Endothelial cell (in vitro differentiated cells): Measurements from ENCODE around the gene KARS1. TPM values are rescaled to one million over a fixed set of nuclear protein-coding genes. Genes with fewer than 3 reads are reported as not detected.

Source experiments
- DNase-seq: peaks from one replicate; pipeline ENCODE4 v3.0.0; 2021; ENCODE audit warnings: low spot score
- H3K27ac Mint-ChIP-seq: one replicate; pipeline ENCODE4 v1.8.0; 2021; ENCODE audit warnings: mixed read lengths, inconsistent platforms; ENCODE audit not compliant: unreplicated experiment
- H3K27me3 Mint-ChIP-seq: one replicate; pipeline ENCODE4 v1.8.0; 2021; ENCODE audit warnings: mild to moderate bottlenecking, moderate library complexity, mixed read lengths, inconsistent platforms; ENCODE audit not compliant: unreplicated experiment
- H3K36me3 Mint-ChIP-seq: one replicate; pipeline ENCODE4 v1.8.0; 2021; ENCODE audit warnings: mild to moderate bottlenecking, low read depth, mixed read lengths, inconsistent platforms; ENCODE audit not compliant: unreplicated experiment
- H3K4me1 Mint-ChIP-seq: one replicate; pipeline ENCODE4 v1.8.0; 2021; ENCODE audit warnings: mild to moderate bottlenecking, mixed read lengths, inconsistent platforms; ENCODE audit not compliant: unreplicated experiment
- H3K4me3 Mint-ChIP-seq: one replicate; pipeline ENCODE4 v1.8.0; 2021; ENCODE audit warnings: mild to moderate bottlenecking, mixed read lengths, inconsistent platforms; ENCODE audit not compliant: unreplicated experiment
- H3K9me3 Mint-ChIP-seq: one replicate; pipeline ENCODE4 v1.8.0; 2021; ENCODE audit warnings: mixed read lengths, inconsistent platforms; ENCODE audit not compliant: unreplicated experiment
- CTCF ChIP-seq: fragments of 200-600 bp; sonication (generic); IDR thresholded peaks from one replicate; pipeline ENCODE4 v1.5.0; 2021; ENCODE audit warnings: antibody characterized with exemption; ENCODE audit not compliant: unreplicated experiment
- total RNA-seq: library from RNA; stranded (reverse); fragmentation: NEBNext Ultra II Directional; extraction: Animal tissue kit (Norgen Biotek cat#: 25700); gene quantifications from one replicate; pipeline ENCODE4 v1.2.1, GENCODE V29; 2021; ENCODE audit not compliant: unreplicated experiment

Gene KARS1
- total RNA-seq, 1 donor from 2014 or later, result 161 TPM

GRCh38 chr16:75588716-75589115 lies 58.7 kb downstream of the KARS1 start:
- H3K9me3 Mint-ChIP-seq, result no peaks in the 10 kb centered on the region
- H3K27me3 Mint-ChIP-seq, result peaks cover 4% of the 10 kb centered on the region
- no peak for TF ChIP-seq CTCF
- H3K4me3 Mint-ChIP-seq, result no peak overlapping the region
- peak overlapping the region; percentile 59 for H3K27ac Mint-ChIP-seq
- H3K36me3 Mint-ChIP-seq, result peaks cover 33% of the 10 kb centered on the region
- peaks cover 22% of the 10 kb centered on the region for H3K4me1 Mint-ChIP-seq
- no peak for DNase-seq

GRCh38 chr16:75584108-75584507 lies 63.4 kb downstream of the KARS1 start:
- TF ChIP-seq CTCF, result no peak
- DNase-seq, result no peak
- H3K27ac Mint-ChIP-seq, result no peak overlapping the region
- H3K27me3 Mint-ChIP-seq, result peaks cover 3% of the 10 kb centered on the region
- no peaks in the 10 kb centered on the region for H3K9me3 Mint-ChIP-seq
- H3K36me3 Mint-ChIP-seq, result peaks cover 43% of the 10 kb centered on the region
- no peak overlapping the region for H3K4me3 Mint-ChIP-seq
- H3K4me1 Mint-ChIP-seq, result no peaks in the 10 kb centered on the region

- peaks cover 8% of the 10 kb centered on the region for H3K4me1 Mint-ChIP-seq
- DNase-seq, result no peak
- H3K27ac Mint-ChIP-seq, result no peak overlapping the region
- TF ChIP-seq CTCF, result no peak
- H3K27me3 Mint-ChIP-seq, result no peaks in the 10 kb centered on the region
- no peaks in the 10 kb centered on the region for H3K9me3 Mint-ChIP-seq
- peaks cover 40% of the 10 kb centered on the region for H3K36me3 Mint-ChIP-seq
- no peak overlapping the region for H3K4me3 Mint-ChIP-seq
Observed at GRCh38 chr16:75579281-75579834, 68.1 kb downstream of the KARS1 start.

- TF ChIP-seq CTCF, result no peak
- Mint-ChIP-seq H3K36me3 (peaks cover 43% of the 10 kb centered on the region), H3K4me1 (peaks cover 13% of the 10 kb centered on the region), H3K4me3 (no peak overlapping the region), H3K27me3 (no peaks in the 10 kb centered on the region), H3K27ac (peak overlapping the region; percentile 36), H3K9me3 (no peaks in the 10 kb centered on the region)
- DNase-seq, result no peak
Observed at GRCh38 chr16:75578725-75579124, 68.7 kb downstream of the KARS1 start.

GRCh38 chr16:75578212-75578611 lies 69.3 kb downstream of the KARS1 start:
- DNase-seq, result no peak
- peaks cover 48% of the 10 kb centered on the region for H3K36me3 Mint-ChIP-seq
- peaks cover 16% of the 10 kb centered on the region for H3K4me1 Mint-ChIP-seq
- no peaks in the 10 kb centered on the region for H3K9me3 Mint-ChIP-seq
- no peak overlapping the region for H3K27ac Mint-ChIP-seq
- no peak overlapping the region for H3K4me3 Mint-ChIP-seq
- no peak for TF ChIP-seq CTCF
- H3K27me3 Mint-ChIP-seq, result no peaks in the 10 kb centered on the region

Other genes with a start within 250 kb of the KARS1 start
- 65.7 TPM for gene CFDP1, start 214.2 kb downstream of the KARS1 start, total RNA-seq
- gene TMEM170A, start 183.0 kb downstream of the KARS1 start, total RNA-seq, result 38.0 TPM
- gene CHST6, start 152.2 kb downstream of the KARS1 start, total RNA-seq, result 5.3 TPM
- 0.13 TPM for gene CHST5, start 111.6 kb downstream of the KARS1 start, total RNA-seq
- gene TMEM231, start 91.4 kb downstream of the KARS1 start, total RNA-seq, result 14.5 TPM
- gene GABARAPL2, start 81.3 kb downstream of the KARS1 start, total RNA-seq, result 222 TPM
- gene ADAT1, start 24.4 kb downstream of the KARS1 start, total RNA-seq, result 137 TPM
- gene TERF2IP, start 108 bp upstream of the KARS1 start, total RNA-seq, result 48.0 TPM
- gene CPHXL2, start 29.3 kb upstream of the KARS1 start, total RNA-seq, result not detected
- not detected for gene DUXB, start 53.8 kb upstream of the KARS1 start, total RNA-seq
- not detected for gene CPHXL, start 78.8 kb upstream of the KARS1 start, total RNA-seq